ENCODE results near the gene RDH13. TPM values are rescaled to one million over a fixed set of nuclear protein-coding genes. Genes with fewer than 3 reads are reported as not detected.
"Not testable (repeated sequence)": the region's sequence is repeated elsewhere in the genome, so short reads cannot be mapped to it uniquely, and the experiment has no call there.

The RDH13 gene
- total RNA-seq, 1 experiment from 2014 or later: 10.0 TPM

- DNase-seq (ENCODE audit: low spot score): no peak
Measured at GRCh38 chr19:55015126-55015525, 47.8 kb downstream of the RDH13 start.

DNA sequence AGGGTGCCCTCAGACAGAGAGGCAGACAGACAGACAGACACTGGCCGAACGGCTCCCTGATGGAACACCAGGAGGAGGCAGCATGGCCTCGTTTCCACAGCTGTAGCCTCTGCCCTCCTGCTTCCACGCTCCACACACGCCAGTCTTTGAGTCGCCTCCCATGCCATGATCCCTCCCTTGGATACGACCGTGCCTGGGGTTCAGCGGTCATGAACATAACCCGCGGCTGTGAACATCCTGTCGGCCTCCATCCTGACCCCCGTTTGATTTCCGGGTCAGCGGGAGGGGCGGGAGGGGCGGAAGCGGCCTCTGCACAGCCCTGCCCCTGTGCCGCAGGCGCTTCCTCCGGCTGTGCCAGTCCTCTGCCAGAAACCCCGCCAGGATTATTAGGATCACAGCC is 48.2 kb downstream of the RDH13 start:
- no peak for DNase-seq (ENCODE audit: low spot score)

GRCh38 chr19:55013596-55013995 is 49.4 kb downstream of the RDH13 start:
- no peak for DNase-seq (ENCODE audit: low spot score)

GRCh38 chr19:55012306-55012705 is 50.6 kb downstream of the RDH13 start:
- DNase-seq (ENCODE audit: low spot score): no peak

GRCh38 chr19:55010561-55010960 is 52.4 kb downstream of the RDH13 start:
- not testable (repeated sequence) for DNase-seq (ENCODE audit: low spot score)

GRCh38 chr19:55008781-55009180 is 54.2 kb downstream of the RDH13 start:
- not testable (repeated sequence) for DNase-seq (ENCODE audit: low spot score)

DNA sequence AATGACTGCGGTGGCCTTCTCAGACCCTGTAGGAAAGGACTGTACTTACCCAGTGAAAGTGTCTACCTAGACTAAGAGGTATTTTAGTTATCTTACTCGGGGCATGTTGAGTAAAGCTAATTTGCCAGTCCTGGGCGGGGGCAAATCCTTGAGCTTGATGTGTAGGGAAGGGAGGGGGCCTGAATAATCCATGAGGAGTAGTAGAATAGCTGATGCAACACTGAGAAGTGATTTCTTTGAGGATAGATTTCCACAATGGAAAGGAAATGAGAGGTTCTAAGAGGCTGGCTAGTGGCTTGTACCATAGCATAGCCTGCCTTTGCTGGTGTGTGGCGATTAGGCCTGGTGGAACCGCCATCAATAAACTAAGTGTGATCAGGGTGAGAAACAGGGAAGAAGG is 54.8 kb downstream of the RDH13 start:
- DNase-seq (ENCODE audit: low spot score): not testable (repeated sequence)

DNA sequence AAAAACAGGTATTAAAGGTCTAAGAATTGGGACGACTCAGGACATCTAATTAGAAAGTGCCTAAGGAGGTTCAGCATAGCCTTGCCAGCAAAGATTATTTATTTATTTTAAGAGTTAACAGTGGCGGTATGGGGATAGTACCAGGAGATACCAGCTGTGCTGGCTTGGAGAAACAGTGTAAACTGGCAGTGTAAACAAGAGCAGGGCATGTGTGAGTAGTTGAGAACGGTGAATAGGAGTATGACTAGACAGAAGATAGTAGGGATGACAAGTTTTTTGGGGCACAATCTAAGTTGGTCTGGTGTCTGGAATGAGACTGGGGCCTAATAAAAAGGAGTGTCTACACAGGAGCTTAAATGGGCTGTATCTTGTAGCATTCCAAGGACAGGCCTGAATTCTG is 55.4 kb downstream of the RDH13 start:
- not testable (repeated sequence) for DNase-seq (ENCODE audit: low spot score)

- DNase-seq (ENCODE audit: low spot score): not testable (repeated sequence)
Measured at GRCh38 chr19:55006795-55007194, 56.2 kb downstream of the RDH13 start.

GRCh38 chr19:55005684-55006488 is 57.1 kb downstream of the RDH13 start:
- DNase-seq (ENCODE audit: low spot score): peak; percentile 100

GRCh38 chr19:55000761-55001160 is 62.2 kb downstream of the RDH13 start:
- DNase-seq (ENCODE audit: low spot score): no peak

- DNase-seq (ENCODE audit: low spot score): not testable (repeated sequence)
Measured at GRCh38 chr19:54998751-54999239, 64.2 kb downstream of the RDH13 start.

- DNase-seq (ENCODE audit: low spot score): no peak
Measured at GRCh38 chr19:54995561-54995960, 67.4 kb downstream of the RDH13 start.

Other genes with a start within 250 kb of the RDH13 start
- not detected in 2 replicates for gene KIR3DL1, start 246.7 kb downstream of the RDH13 start, total RNA-seq (2014; rRNA removed; shearing (Covaris generic))
- gene KIR2DS4, start 230.5 kb downstream of the RDH13 start, total RNA-seq (2014; rRNA removed; shearing (Covaris generic)): not detected in 2 replicates
- not detected in 2 replicates for gene KIR3DL2, start 212.7 kb downstream of the RDH13 start, total RNA-seq (2014; rRNA removed; shearing (Covaris generic))
- not detected in 2 replicates for gene FCAR, start 188.9 kb downstream of the RDH13 start, total RNA-seq (2014; rRNA removed; shearing (Covaris generic))
- gene NCR1, start 157.0 kb downstream of the RDH13 start, total RNA-seq (2014; rRNA removed; shearing (Covaris generic)): not detected in 2 replicates
- gene NLRP7, start 115.6 kb downstream of the RDH13 start, total RNA-seq (2014; rRNA removed; shearing (Covaris generic)): not detected in 2 replicates
- not detected in 2 replicates for gene NLRP2, start 96.8 kb downstream of the RDH13 start, total RNA-seq (2014; rRNA removed; shearing (Covaris generic))
- 0.07 and 0.48 TPM in 2 replicates for gene GP6, start 24.9 kb downstream of the RDH13 start, total RNA-seq (2014; rRNA removed; shearing (Covaris generic))
- gene EPS8L1, start 12.7 kb upstream of the RDH13 start, total RNA-seq (2014; rRNA removed; shearing (Covaris generic)): 4.0 and 9.8 TPM in 2 replicates
- gene PPP1R12C, start 54.5 kb upstream of the RDH13 start, total RNA-seq (2014; rRNA removed; shearing (Covaris generic)): 85.7 and 87.4 TPM in 2 replicates
- 467 and 500 TPM in 2 replicates for gene TNNT1, start 86.1 kb upstream of the RDH13 start, total RNA-seq (2014; rRNA removed; shearing (Covaris generic))
- 0.77 TPM in 1 of 2 replicates, not detected in the other for gene TNNI3, start 94.6 kb upstream of the RDH13 start, total RNA-seq (2014; rRNA removed; shearing (Covaris generic))
- 10.6 and 15.6 TPM in 2 replicates for gene DNAAF3, start 103.5 kb upstream of the RDH13 start, total RNA-seq (2014; rRNA removed; shearing (Covaris generic))
- 0.09 and 1.8 TPM in 2 replicates for gene SYT5, start 117.1 kb upstream of the RDH13 start, total RNA-seq (2014; rRNA removed; shearing (Covaris generic))
- 12.3 and 18.4 TPM in 2 replicates for gene PTPRH, start 146.4 kb upstream of the RDH13 start, total RNA-seq (2014; rRNA removed; shearing (Covaris generic))
- 1.6 and 3.4 TPM in 2 replicates for gene TMEM86B, start 165.6 kb upstream of the RDH13 start, total RNA-seq (2014; rRNA removed; shearing (Covaris generic))
- gene PPP6R1, start 195.9 kb upstream of the RDH13 start, total RNA-seq (2014; rRNA removed; shearing (Covaris generic)): 73.6 and 80.1 TPM in 2 replicates
- gene HSPBP1, start 217.0 kb upstream of the RDH13 start, total RNA-seq (2014; rRNA removed; shearing (Covaris generic)): 88.0 and 108 TPM in 2 replicates
- gene BRSK1, start 220.8 kb upstream of the RDH13 start, total RNA-seq (2014; rRNA removed; shearing (Covaris generic)): 11.6 and 12.8 TPM in 2 replicates